D721Med (cell line): Measurements from ENCODE around the gene PIRT.

Experiments used
- DNase-seq: peaks from one replicate; pipeline ENCODE4 v3.0.0; 2011; ENCODE audit warnings: low spot score; ENCODE audit not compliant: insufficient read length
- FAIRE-seq: peaks from 2 replicates; lab custom pipeline; 2011; peaks lifted over from hg19 to GRCh38; lab: Jason Lieb, UNC
- TF ChIP-seq, protein P1 (sequence below): IDR thresholded peaks from 2 replicates; pipeline ENCODE4 v1.5.1; 2012; ENCODE audit warnings: mild to moderate bottlenecking, control low read depth; ENCODE audit not compliant: insufficient read depth; ENCODE audit errors: missing control alignments

Gene PIRT

DNA sequence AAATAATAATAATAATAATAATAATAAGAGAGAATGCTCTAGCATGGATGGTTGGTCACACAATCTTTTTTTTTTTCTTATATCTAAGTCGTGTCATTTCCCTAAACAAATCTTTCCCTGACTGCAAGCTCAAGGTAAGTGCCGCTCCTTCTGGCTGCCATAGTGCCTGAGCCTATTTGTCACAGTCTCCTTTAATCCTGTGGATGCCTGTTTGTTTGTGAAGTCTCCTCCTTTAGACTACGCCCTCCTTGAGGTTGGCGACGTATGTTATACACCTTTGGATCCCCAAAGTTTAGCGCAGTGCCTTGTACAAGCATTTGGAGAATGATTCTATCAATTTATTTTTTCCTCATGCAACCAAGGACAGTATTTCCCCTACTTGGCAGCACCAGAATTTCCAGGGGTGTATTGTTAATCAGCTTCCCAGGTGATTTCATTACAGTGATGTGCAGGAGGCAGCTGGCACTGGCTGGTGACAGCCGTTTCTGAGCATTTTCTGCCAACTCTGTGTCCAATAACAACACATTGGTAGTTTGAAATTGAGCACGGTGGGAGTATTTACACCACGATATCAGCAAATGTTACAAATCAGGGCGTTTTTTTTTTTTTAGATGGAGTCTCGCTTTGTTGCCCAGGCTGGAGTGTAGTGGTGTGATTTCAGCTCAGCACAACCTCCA, 60.6 kb downstream of the PIRT start:
- no peak for FAIRE-seq

GRCh38 chr17:10776381-10776780, 61.5 kb downstream of the PIRT start:
- DNase-seq, result no peak
- FAIRE-seq, result no peak
- TF ChIP-seq, protein P1, sequence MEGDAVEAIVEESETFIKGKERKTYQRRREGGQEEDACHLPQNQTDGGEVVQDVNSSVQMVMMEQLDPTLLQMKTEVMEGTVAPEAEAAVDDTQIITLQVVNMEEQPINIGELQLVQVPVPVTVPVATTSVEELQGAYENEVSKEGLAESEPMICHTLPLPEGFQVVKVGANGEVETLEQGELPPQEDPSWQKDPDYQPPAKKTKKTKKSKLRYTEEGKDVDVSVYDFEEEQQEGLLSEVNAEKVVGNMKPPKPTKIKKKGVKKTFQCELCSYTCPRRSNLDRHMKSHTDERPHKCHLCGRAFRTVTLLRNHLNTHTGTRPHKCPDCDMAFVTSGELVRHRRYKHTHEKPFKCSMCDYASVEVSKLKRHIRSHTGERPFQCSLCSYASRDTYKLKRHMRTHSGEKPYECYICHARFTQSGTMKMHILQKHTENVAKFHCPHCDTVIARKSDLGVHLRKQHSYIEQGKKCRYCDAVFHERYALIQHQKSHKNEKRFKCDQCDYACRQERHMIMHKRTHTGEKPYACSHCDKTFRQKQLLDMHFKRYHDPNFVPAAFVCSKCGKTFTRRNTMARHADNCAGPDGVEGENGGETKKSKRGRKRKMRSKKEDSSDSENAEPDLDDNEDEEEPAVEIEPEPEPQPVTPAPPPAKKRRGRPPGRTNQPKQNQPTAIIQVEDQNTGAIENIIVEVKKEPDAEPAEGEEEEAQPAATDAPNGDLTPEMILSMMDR, result no peak

More for the DNA sequence above, 60.6 kb downstream of the PIRT start:
- no peak for DNase-seq
- TF ChIP-seq, protein P1, result no peak

DNA sequence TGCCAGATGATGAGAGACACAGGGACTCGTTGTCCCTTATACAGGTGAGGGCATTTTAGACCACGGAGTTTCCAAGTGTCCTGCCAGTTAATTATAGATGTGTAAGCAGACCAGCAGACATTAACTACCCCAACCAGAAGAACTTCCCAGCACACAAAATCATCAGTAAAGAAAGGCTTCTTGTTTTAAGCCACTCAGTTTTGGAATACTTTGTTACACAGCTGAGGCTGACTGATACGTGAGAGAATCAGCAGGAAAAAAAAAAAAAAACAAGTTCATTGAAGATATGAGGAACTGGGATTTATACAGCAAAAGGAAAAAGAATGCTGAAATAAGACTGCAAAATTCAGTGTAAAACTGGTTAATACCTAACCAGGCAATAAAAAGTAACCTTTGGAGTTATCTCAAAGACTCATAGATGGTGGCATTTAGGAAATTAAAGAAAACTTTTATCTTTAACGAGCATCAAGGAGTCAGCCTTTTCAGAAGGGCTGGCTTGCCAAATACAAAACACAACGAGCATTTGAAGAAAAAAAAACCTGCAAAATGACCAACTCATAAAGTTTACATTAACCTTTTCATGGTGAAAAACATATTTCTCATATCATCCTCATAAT, 62.0 kb downstream of the PIRT start:
- TF ChIP-seq, protein P1, result no peak
- DNase-seq, result no peak
- FAIRE-seq, result no peak

- DNase-seq (no peak), FAIRE-seq (no peak)
- TF ChIP-seq, protein P1, result no peak
These were observed 62.8 kb downstream of the PIRT start for GRCh38 chr17:10775058-10775457.

GRCh38 chr17:10773391-10773790, 64.5 kb downstream of the PIRT start:
- no peak for FAIRE-seq
- TF ChIP-seq, protein P1, result no peak
- no peak for DNase-seq
